GM21381 (cell line): ENCODE measurements around the gene INO80D.

Source experiments
- ATAC-seq: cut with Tn5 transposase; IDR thresholded peaks from one replicate; pipeline ENCODE4 v1.9.1; 2021; ENCODE audit warnings: mild to moderate bottlenecking, moderate library complexity; ENCODE audit not compliant: unreplicated experiment

INO80D gene

DNA sequence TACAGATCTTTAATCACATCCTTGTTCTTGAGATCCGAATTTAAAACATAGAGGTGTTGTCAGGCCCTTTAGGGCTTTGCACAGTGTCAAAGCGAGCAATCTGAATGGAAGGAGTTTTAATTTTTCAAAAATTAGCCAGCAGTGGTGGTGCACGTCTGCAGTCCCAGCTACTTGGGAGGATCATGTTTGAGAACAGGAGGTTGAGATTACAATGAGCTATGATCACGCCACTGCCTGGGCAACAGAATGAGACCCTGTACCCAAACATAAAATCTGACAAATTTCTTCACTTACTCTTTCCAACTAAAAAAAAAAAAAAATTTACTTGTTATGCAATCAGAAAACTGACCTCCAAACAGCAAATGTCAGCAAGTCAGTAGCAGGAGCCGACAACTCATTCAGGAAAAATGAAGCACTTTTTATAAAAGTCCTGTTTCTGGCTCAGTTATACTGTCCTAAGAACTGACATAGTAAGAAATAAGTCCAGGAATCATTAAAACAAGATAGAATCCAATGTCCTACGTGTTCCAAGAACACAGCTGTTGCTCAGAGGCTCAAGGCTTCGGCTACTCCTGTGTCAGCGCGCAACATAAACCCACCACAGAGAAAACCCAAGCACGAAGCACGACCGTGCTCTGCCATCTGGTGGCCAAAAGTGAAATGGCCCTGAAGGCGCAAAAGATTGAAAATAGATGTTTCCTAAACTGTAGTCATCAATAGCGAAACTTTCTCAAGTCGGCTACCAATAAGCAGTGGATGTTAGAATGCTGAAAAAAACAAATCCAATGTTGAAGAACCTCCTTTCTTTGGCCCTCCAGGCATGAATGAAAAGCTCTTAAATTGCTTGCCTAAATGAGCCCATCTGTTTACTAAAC lies 138.1 kb downstream of the INO80D start:
- peak; percentile 95 for ATAC-seq

DNA sequence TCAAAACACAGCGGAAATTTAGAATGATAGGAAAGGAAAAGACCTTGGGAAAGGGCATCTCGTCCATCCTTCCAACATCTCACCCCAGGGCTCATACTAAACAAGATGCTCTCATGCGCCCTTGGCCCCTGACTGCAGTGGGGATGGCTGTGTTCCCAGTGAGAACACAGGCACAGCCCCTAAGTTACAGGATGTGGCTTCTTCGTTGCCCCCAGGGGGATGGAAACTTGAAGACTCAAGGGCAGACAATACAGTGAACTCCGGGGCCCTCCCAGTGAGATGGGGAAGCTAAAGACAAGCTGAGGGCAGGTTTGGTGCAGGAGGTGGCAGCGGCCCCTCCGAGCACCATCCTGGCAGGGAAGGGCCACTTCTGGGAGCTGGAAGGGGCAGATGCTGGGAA lies 139.7 kb downstream of the INO80D start:
- no peak for ATAC-seq
